CD8-positive, alpha-beta memory T cell (primary cell): ENCODE data around the gene C1orf198. TPM values are rescaled to one million over a fixed set of nuclear protein-coding genes. Genes with fewer than 3 reads are reported as not detected.

Experiments used
- CTCF ChIA-PET: fragments of 350-600 bp; sonication (Branson Sonifier 250); formaldehyde crosslinking; loops from one replicate; lab custom pipeline; 2021; ENCODE audit warnings: antibody characterized with exemption; lab: Charles Lee
- POLR2A ChIA-PET: fragments of 350-600 bp; sonication (Branson Sonifier 250); formaldehyde crosslinking; loops from one replicate; lab custom pipeline; 2021; ENCODE audit warnings: antibody characterized with exemption; lab: Charles Lee
- DNase-seq, 5 donors: peaks; one replicate each; pipeline versions ENCODE4 v3.0.0 to v3.0.0-alpha.2; 2020 to 2022; ENCODE audit warnings: mixed read lengths in 1 of 5
- H3K27ac ChIP-seq: one replicate; pipeline ENCODE4 v1.7.0; 2013; ENCODE audit warnings: low read depth, mild to moderate bottlenecking, low read length, moderate library complexity
- H3K27me3 ChIP-seq: 2 replicates; pipeline ENCODE4 v1.7.0; 2013; ENCODE audit warnings: low read length, mild to moderate bottlenecking; ENCODE audit not compliant: insufficient read depth, poor library complexity, severe bottlenecking
- H3K36me3 ChIP-seq: 2 replicates; pipeline ENCODE4 v1.7.0; 2013; ENCODE audit warnings: mild to moderate bottlenecking, low read length, moderate library complexity; ENCODE audit not compliant: insufficient read depth
- H3K4me1 ChIP-seq: 2 replicates; pipeline ENCODE4 v1.7.0; 2013; ENCODE audit warnings: mild to moderate bottlenecking, low read length, moderate library complexity; ENCODE audit not compliant: insufficient read depth
- H3K4me3 ChIP-seq: 2 replicates; pipeline ENCODE4 v1.7.0; 2013; ENCODE audit warnings: mild to moderate bottlenecking, low read length
- H3K9me3 ChIP-seq: 2 replicates; pipeline ENCODE4 v1.7.0; 2013; ENCODE audit warnings: mild to moderate bottlenecking, low read length
- H3K27ac Mint-ChIP-seq, 8 donors: one replicate each; pipeline ENCODE4 v1.8.0; 2020 to 2021; ENCODE audit warnings: mixed read lengths in 8 of 8, mild to moderate bottlenecking in 6 of 8, inconsistent platforms in 3 of 8, moderate library complexity in 3 of 8
- H3K27me3 Mint-ChIP-seq, 2 donors: one replicate each; pipeline ENCODE4 v1.8.0; 2020 to 2021; ENCODE audit warnings: mixed read lengths in 2 of 2, mild to moderate bottlenecking in 1 of 2, moderate library complexity in 1 of 2
- H3K36me3 Mint-ChIP-seq, 3 donors: one replicate each; pipeline ENCODE4 v1.8.0; 2020 to 2021; ENCODE audit warnings: mixed read lengths in 3 of 3, inconsistent platforms in 1 of 3, mild to moderate bottlenecking in 1 of 3
- H3K4me1 Mint-ChIP-seq, 3 donors: one replicate each; pipeline ENCODE4 v1.8.0; 2020 to 2021; ENCODE audit warnings: mixed read lengths in 3 of 3, inconsistent platforms in 1 of 3, mild to moderate bottlenecking in 1 of 3
- H3K4me3 Mint-ChIP-seq, 7 donors: one replicate each; pipeline ENCODE4 v1.8.0; 2020 to 2021; ENCODE audit warnings: mixed read lengths in 7 of 7, mild to moderate bottlenecking in 6 of 7, moderate library complexity in 4 of 7, inconsistent platforms in 2 of 7
- H3K9me3 Mint-ChIP-seq, 5 donors: one replicate each; pipeline ENCODE4 v1.8.0; 2020 to 2022; ENCODE audit warnings: mixed read lengths in 5 of 5, mild to moderate bottlenecking in 3 of 5, moderate library complexity in 2 of 5, inconsistent platforms in 1 of 5
- polyA plus RNA-seq: library from polyadenylated mRNA; unstranded; fragments of 300-500 nt; fragmentation: Illumina TruSeq; gene quantifications from one replicate; pipeline ENCODE4 v1.2.3, GENCODE V29; 2021
- total RNA-seq, 2 experiments: library from RNA; stranded (reverse); gene quantifications; one replicate each; pipeline ENCODE4 v1.2.3, GENCODE V29; 2021

Gene C1orf198
- total and polyA plus RNA-seq, 3 experiments from 2014 or later = 5.7 to 7.2 (median 5.9) TPM

DNA sequence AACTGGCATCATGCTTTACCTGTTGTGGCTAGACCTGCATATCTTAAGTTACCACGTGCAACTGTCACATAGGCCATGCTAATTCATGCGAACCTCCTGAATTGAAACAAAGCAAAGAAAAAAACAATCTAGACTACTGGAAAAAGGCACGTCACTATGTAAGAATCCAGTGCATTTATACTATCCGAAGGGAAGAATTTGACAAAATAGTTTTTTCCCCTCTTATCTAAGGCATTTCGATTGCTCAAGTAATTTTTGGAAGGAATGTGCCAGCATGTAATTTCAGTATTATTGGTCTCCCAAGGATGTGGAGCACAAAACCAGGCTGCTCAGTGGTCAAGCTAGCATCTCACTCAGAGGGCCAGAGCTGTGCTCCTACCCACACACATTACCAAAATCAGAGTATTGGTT is 31.5 kb upstream of the C1orf198 start:
- H3K4me3 ChIP-seq = no peak overlapping the region
- POLR2A ChIA-PET = no interaction called here
- no peaks in the 10 kb centered on the region for H3K9me3 Mint-ChIP-seq
- peak overlapping the region in 1 of 8 donors; percentile 90 for H3K27ac Mint-ChIP-seq
- H3K9me3 ChIP-seq = no peaks in the 10 kb centered on the region
- no peaks in the 10 kb centered on the region for H3K27me3 ChIP-seq
- H3K4me1 ChIP-seq = no peaks in the 10 kb centered on the region
- H3K4me1 Mint-ChIP-seq = peaks cover 0 to 4% (median 1%) of the 10 kb centered on the region in 3 donors
- no peak overlapping the region for H3K4me3 Mint-ChIP-seq
- H3K36me3 ChIP-seq = no peaks in the 10 kb centered on the region
- H3K27ac ChIP-seq = no peak overlapping the region
- DNase-seq = no peak
- CTCF ChIA-PET = no interaction called here
- H3K27me3 Mint-ChIP-seq = no peaks in the 10 kb centered on the region
- H3K36me3 Mint-ChIP-seq = peaks cover 0 to 37% (median 8%) of the 10 kb centered on the region in 3 donors

DNA sequence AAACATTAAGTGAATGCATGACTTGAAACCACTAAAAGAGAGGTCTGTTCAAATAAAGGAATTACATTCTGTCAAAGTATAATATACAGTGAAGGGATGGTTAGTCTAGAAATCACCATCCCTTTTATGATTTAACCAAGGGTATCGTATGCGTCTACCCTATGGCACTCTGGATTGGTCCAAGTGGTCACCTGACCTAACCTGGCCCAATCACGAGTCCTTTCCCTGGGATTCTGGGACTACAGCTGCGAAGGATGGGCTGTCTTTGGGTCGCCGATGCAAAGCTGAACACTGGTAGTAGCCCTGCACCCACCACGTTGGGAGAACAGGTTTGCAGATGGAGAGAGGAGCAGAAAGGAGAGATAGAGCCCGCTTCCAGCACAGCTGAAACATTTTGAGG is 30.4 kb upstream of the C1orf198 start:
- POLR2A ChIA-PET = no interaction called here
- CTCF ChIA-PET = no interaction called here
- no peak overlapping the region for H3K27ac ChIP-seq

DNA sequence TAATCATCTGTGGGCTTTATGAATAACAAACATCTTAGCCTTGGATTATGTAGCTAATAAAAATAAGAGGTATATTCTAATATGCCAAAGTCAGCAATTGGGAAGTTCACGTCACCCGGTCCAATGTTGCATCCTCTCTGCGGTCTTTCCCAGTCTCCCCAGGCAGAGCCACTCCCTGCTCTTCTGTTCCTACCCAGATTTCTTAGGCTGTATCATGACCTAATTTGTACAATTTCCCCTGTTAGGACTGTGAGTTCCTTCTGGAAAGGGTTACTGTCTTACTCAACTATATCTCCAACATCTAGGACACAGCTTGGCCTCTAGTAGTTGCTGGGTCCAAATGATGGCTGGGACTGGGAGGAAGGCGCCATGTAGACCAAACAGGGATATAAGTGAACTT is 29.8 kb upstream of the C1orf198 start:
- Mint-ChIP-seq H3K27me3 (peaks cover 0 to 3% of the 10 kb centered on the region in 2 donors), H3K36me3 (peaks cover 0 to 24% (median 3%) of the 10 kb centered on the region in 3 donors), H3K4me1 (no peaks in the 10 kb centered on the region), H3K9me3 (no peaks in the 10 kb centered on the region), H3K27ac (no peak overlapping the region), H3K4me3 (no peak overlapping the region)
- ChIA-PET POLR2A (no interaction called here), CTCF (no interaction called here)
- no peaks in the 10 kb centered on the region for H3K27me3 ChIP-seq
- H3K36me3 ChIP-seq = no peaks in the 10 kb centered on the region
- H3K4me3 ChIP-seq = no peak overlapping the region
- H3K27ac ChIP-seq = no peak overlapping the region
- DNase-seq = no peak
- H3K4me1 ChIP-seq = no peaks in the 10 kb centered on the region
- no peaks in the 10 kb centered on the region for H3K9me3 ChIP-seq

More for the DNA sequence above, 30.4 kb upstream of the C1orf198 start:
- peak overlapping the region in 2 of 8 donors; percentile 3 to 20 for H3K27ac Mint-ChIP-seq
- H3K9me3 Mint-ChIP-seq = no peaks in the 10 kb centered on the region
- Histone ChIP-seq H3K36me3 (no peaks in the 10 kb centered on the region), H3K4me3 (no peak overlapping the region), H3K4me1 (no peaks in the 10 kb centered on the region), H3K27me3 (no peaks in the 10 kb centered on the region), H3K9me3 (no peaks in the 10 kb centered on the region)
- H3K4me3 Mint-ChIP-seq = no peak overlapping the region
- no peaks in the 10 kb centered on the region for H3K27me3 Mint-ChIP-seq
- DNase-seq = no peak
- H3K36me3 Mint-ChIP-seq = peaks cover 0 to 30% (median 7%) of the 10 kb centered on the region in 3 donors
- peaks cover 0 to 3% (median 1%) of the 10 kb centered on the region in 3 donors for H3K4me1 Mint-ChIP-seq

DNA sequence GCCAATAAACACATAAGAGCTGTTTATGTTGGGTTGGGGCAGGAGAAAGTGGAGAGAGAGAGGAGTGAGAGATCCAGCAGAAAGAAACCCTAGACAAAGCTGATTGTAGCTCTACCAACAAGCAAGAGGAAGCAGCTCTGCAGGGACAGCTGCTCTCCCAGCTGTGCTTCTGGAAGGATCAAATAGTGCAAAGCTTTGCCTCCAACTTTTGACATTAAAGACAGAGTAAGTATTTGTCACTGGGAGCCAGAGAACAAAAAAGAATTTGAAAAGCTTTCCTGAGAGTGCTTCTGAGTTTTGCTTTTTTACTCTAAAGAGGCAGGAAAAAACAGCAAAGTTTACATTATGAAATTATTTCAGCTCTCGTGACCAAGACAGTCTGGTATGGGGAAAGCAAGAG is 28.5 kb upstream of the C1orf198 start:
- Mint-ChIP-seq H3K4me3 (no peak overlapping the region), H3K4me1 (no peaks in the 10 kb centered on the region), H3K27ac (peak overlapping the region in 1 of 8 donors; percentile 27), H3K27me3 (peaks cover 4 to 11% of the 10 kb centered on the region in 2 donors), H3K36me3 (peaks cover 0 to 15% (median 2%) of the 10 kb centered on the region in 3 donors), H3K9me3 (no peaks in the 10 kb centered on the region)
- no peaks in the 10 kb centered on the region for H3K36me3 ChIP-seq
- no peaks in the 10 kb centered on the region for H3K4me1 ChIP-seq
- no peak overlapping the region for H3K4me3 ChIP-seq
- POLR2A ChIA-PET = interaction anchor here (0.8 kb wide), 1 partner anchor 10 kb away, joined by 3 read pairs; no protein-coding TSS in a partner anchor
- no peak overlapping the region for H3K27ac ChIP-seq
- DNase-seq = no peak
- CTCF ChIA-PET = no interaction called here
- no peaks in the 10 kb centered on the region for H3K27me3 ChIP-seq
- H3K9me3 ChIP-seq = no peaks in the 10 kb centered on the region

DNA sequence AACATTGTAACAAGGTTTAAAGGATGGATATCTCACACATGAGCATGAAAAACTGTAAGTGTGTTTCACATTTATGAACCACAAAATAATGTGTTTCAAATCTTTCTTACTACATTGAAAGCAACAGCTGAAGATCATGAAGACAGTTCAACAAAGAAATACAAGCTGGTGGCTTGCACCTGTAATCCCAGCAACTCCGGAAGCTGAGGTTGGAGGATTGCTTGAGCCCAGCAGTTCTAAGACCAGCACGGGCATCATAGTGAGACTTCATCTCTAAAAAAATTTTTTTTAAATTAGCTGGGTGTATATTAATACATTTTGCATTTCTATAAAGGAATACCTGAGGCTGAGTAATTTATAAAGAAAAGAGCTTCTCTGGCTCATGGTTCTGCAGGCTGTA is 27.1 kb upstream of the C1orf198 start:
- Histone ChIP-seq H3K4me3 (no peak overlapping the region), H3K9me3 (no peaks in the 10 kb centered on the region), H3K36me3 (no peaks in the 10 kb centered on the region), H3K4me1 (no peaks in the 10 kb centered on the region), H3K27me3 (no peaks in the 10 kb centered on the region), H3K27ac (no peak overlapping the region)
- peak overlapping the region in 1 of 8 donors; percentile 14 for H3K27ac Mint-ChIP-seq
- no peak for DNase-seq
- no peaks in the 10 kb centered on the region for H3K4me1 Mint-ChIP-seq
- peaks cover 6 to 11% of the 10 kb centered on the region in 2 donors for H3K27me3 Mint-ChIP-seq
- peaks cover 0 to 2% (median 0%) of the 10 kb centered on the region in 3 donors for H3K36me3 Mint-ChIP-seq
- no peak overlapping the region for H3K4me3 Mint-ChIP-seq
- no peaks in the 10 kb centered on the region for H3K9me3 Mint-ChIP-seq
- CTCF ChIA-PET = no interaction called here
- POLR2A ChIA-PET = no interaction called here

DNA sequence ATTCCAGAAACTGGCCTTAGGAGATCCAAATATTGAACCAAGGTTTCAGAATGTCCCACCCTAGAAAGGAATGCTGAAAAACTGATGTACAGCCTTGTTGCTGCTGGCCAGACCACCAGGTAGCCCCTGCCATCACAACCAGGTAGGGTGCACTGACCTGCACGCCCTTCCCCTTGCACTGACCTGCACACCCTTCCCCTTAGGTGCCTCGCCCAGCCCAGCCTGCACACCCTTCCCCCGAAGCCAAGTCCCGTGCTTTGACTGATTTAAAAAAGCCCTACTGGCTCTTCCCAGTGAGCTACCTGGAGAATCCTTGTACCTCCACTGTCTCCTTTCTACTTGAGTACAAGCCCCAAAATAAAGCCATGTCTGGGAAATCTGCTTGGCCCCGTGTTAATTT is 26.3 kb upstream of the C1orf198 start:
- Histone ChIP-seq H3K4me3 (no peak overlapping the region), H3K27ac (no peak overlapping the region), H3K4me1 (no peaks in the 10 kb centered on the region), H3K36me3 (no peaks in the 10 kb centered on the region), H3K27me3 (no peaks in the 10 kb centered on the region), H3K9me3 (no peaks in the 10 kb centered on the region)
- DNase-seq = no peak
- Mint-ChIP-seq H3K27ac (no peak overlapping the region), H3K9me3 (no peaks in the 10 kb centered on the region), H3K4me1 (no peaks in the 10 kb centered on the region), H3K4me3 (no peak overlapping the region), H3K27me3 (peaks cover 6 to 15% of the 10 kb centered on the region in 2 donors), H3K36me3 (no peaks in the 10 kb centered on the region)
- ChIA-PET CTCF (no interaction called here), POLR2A (no interaction called here)

DNA sequence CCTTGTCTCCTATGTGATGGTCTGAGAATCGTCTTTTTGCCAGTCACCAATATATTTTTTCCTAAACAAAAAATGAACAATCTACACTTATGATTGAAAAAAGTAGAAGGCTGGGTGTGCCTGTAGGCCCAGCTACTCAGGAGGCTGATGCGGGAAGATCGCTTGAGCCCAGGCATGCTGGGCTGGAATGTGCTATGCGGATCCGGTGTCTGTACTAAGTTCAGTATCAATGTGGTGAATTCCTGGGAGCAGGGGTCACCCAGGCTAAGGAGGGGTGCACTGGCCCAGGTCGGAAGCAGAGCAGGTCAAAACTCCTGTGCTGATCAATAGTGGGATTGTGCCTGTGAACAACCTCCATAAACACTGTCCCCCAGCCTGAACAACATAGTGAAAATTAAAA is 25.7 kb upstream of the C1orf198 start:
- no peaks in the 10 kb centered on the region for H3K36me3 ChIP-seq
- Mint-ChIP-seq H3K4me3 (no peak overlapping the region), H3K4me1 (no peaks in the 10 kb centered on the region), H3K27ac (no peak overlapping the region), H3K27me3 (peaks cover 8 to 21% of the 10 kb centered on the region in 2 donors), H3K36me3 (no peaks in the 10 kb centered on the region), H3K9me3 (no peaks in the 10 kb centered on the region)
- H3K4me3 ChIP-seq = no peak overlapping the region
- H3K9me3 ChIP-seq = no peaks in the 10 kb centered on the region
- H3K27ac ChIP-seq = no peak overlapping the region
- ChIA-PET POLR2A (no interaction called here), CTCF (interaction anchor here (1.1 kb wide), 1 partner anchor 19 kb away, joined by 3 read pairs; no protein-coding TSS in a partner anchor)
- H3K27me3 ChIP-seq = no peaks in the 10 kb centered on the region
- no peak for DNase-seq
- H3K4me1 ChIP-seq = no peaks in the 10 kb centered on the region

DNA sequence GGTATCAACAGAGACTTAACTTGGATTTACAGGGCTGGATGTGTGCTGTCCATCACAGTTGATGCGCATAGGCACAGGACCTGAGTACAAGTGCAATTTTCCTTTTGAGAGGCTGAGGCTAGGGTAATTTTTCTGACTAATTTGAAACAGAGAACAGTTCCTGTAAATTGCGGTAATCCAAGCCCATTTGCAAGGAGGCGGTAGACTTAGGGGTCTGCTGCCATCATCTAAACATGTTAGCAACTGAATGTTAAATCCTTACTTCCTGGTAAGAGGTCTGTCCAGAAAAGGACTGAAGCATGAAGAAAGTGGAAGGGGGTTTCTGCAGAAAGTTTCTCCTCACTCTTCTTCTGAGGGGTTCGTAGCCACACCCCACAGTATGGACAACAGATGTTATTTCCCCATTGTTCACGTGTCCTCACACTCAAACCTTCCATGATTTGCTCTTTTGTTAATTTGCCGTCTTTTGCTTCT is 23.7 kb upstream of the C1orf198 start:
- H3K9me3 Mint-ChIP-seq = peaks cover 0 to 4% (median 0%) of the 10 kb centered on the region in 5 donors
- H3K4me3 ChIP-seq = no peak overlapping the region
- ChIA-PET POLR2A (no interaction called here), CTCF (no interaction called here)
- H3K4me3 Mint-ChIP-seq = no peak overlapping the region
- H3K36me3 Mint-ChIP-seq = peaks cover 0 to 5% (median 0%) of the 10 kb centered on the region in 3 donors
- peaks cover 8 to 36% of the 10 kb centered on the region in 2 donors for H3K27me3 Mint-ChIP-seq
- H3K27ac Mint-ChIP-seq = peak overlapping the region in 1 of 8 donors; percentile 42
- H3K27me3 ChIP-seq = no peaks in the 10 kb centered on the region
- no peaks in the 10 kb centered on the region for H3K4me1 ChIP-seq
- H3K27ac ChIP-seq = no peak overlapping the region
- no peaks in the 10 kb centered on the region for H3K36me3 ChIP-seq
- no peaks in the 10 kb centered on the region for H3K4me1 Mint-ChIP-seq
- no peak for DNase-seq
- no peaks in the 10 kb centered on the region for H3K9me3 ChIP-seq
